Psoas muscle (tissue), 8 donors: ENCODE measurements around the gene FLNA. TPM values are rescaled to one million over a fixed set of nuclear protein-coding genes. Genes with fewer than 3 reads are reported as not detected.

Experiments
- ATAC-seq, 4 donors: fragments of 200-7000 bp; cut with Tn5 transposase; one replicate each; pipeline ENCODE4 v1.9.1; 2020; ENCODE audit warnings: moderate library complexity in 3 of 4, mild to moderate bottlenecking in 2 of 4
- DNase-seq, 2 donors: peaks; one replicate each; pipeline ENCODE4 v3.0.0-alpha.2; 2020
- H3K27ac ChIP-seq: fragments of 200-600 bp; one replicate; pipeline ENCODE4 v1.8.0; 2022
- H3K27me3 ChIP-seq, 3 donors: fragments of 200-600 bp in 1 of 3; one replicate each; pipeline versions ENCODE4 v1.6.1 to v1.8.0; 2013 to 2022; ENCODE audit warnings: low read length in 2 of 3, mild to moderate bottlenecking in 2 of 3, moderate library complexity in 1 of 3; ENCODE audit not compliant: insufficient read depth in 3 of 3
- H3K36me3 ChIP-seq, 2 donors: fragments of 200-600 bp in 1 of 2; one replicate each; pipeline versions ENCODE4 v1.6.1 to v1.8.0; 2013 to 2022; ENCODE audit warnings: low read depth in 1 of 2, mild to moderate bottlenecking in 1 of 2, moderate library complexity in 1 of 2; ENCODE audit not compliant: insufficient read depth in 1 of 2
- H3K4me1 ChIP-seq: fragments of 200-600 bp; one replicate; pipeline ENCODE4 v1.8.0; 2022
- H3K4me3 ChIP-seq: fragments of 200-600 bp; one replicate; pipeline ENCODE4 v1.8.0; 2022; ENCODE audit warnings: mild to moderate bottlenecking
- H3K9me3 ChIP-seq: fragments of 200-600 bp; one replicate; pipeline ENCODE4 v1.8.0; 2022
- WGBS, 3 donors: extraction: QIAGEN DNeasy Blood & Tissue Kit; methylation state at CpG; one replicate each; pipeline versions ENCODE4 v1.1.6 to v1.1.7; 2013; 5-methylcytosine and 5-hydroxymethylcytosine counted together
- intact Hi-C, 2 donors: fragments of 100-400 bp; cut with DNase I; formaldehyde crosslinking; loops; one replicate each; pipeline versions ENCODE4 v1.11.0 to v1.14.2; 2022
- polyA plus RNA-seq, 3 donors: library from polyadenylated mRNA; stranded (reverse); fragments of 200-250 nt; gene quantifications; one replicate each; pipeline ENCODE4 v1.2.3, GENCODE V29; 2013
- total RNA-seq, 4 donors: library from RNA; stranded (reverse); fragmentation: NEBNext Ultra II Directional in 2 of 4; extraction: Animal tissue kit (Norgen Biotek cat#: 25700) in 2 of 4; gene quantifications; one replicate each; pipeline versions ENCODE4 v1.2.1 to v1.2.4, GENCODE V29; 2021 to 2023
- TF ChIP-seq, protein P1 (sequence below): fragments of 200-600 bp; IDR thresholded peaks from one replicate; pipeline ENCODE4 v1.8.0; 2022; ENCODE audit warnings: antibody characterized with exemption
- donor health status: healthy with polysubstance abuse.
- donor health status: DM: no; HTN: no; CAD: no; lungs with moderate emphysema.
- donor health status: Bipolar disorder and iron deficiency.
- donor health status: healthy.
- donor health status: DM: yes; HTN: yes; CAD: no.
- donor health status: DM: no; HTN: no; CAD: no.
- donor health status: DM: no; HTN: no; CAD: no.
- donor health status: DM: yes; HTN: yes; CAD: no.

FLNA gene
- total and polyA plus RNA-seq, 7 donors = 45.7 to 106 (median 67.4) TPM

DNA sequence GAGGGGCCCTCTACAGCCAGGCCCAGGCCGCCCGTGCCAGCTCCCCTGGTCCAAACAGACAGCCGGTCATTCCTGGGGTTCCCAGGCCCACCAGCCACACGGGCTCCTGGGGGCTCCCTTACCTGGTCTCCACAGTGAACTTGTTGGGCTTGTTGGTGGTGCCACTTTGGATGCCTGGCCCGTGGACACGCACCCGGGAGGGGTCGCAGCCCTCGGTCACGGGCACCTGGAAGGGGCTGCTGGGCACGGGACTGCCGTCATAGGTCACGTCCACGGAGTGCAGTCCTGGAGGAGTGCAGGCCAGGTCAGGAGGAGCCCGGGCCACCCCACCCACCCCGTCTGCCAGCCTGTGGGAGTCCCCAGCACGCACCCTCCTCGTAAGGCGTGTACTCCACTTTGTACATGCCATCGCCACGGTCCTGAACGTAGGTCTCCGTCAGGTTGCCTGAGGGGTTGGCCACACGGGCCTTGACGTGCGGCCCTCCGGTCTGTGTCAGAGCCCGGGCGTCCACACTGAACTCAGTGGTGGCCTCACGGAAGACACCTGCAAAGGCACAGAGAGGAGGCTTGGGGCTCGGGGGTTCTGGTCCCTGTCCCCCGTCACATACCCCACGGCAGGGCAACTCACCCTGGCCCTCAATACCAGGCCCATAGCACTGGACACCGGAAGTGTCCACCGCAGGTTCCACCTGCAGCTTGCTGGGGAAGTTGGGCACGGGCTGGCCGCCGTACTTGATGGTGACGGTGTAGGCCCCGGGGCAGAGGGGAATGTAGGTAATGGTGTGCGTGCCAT is 14.9 kb downstream of the FLNA start:
- 89 to 93% (median 91%) methylated on average over 35 to 41 of the region's 41 CpGs for WGBS, 3 donors
- intact Hi-C loops = no loop called here
- ATAC-seq = no peak
- no peak overlapping the region for H3K27ac ChIP-seq
- H3K36me3 ChIP-seq = peaks cover 0 to 57% of the 10 kb centered on the region in 2 donors
- H3K9me3 ChIP-seq = no peaks in the 10 kb centered on the region
- no peak for DNase-seq
- H3K27me3 ChIP-seq = no peaks in the 10 kb centered on the region
- H3K4me3 ChIP-seq = no peak overlapping the region
- TF ChIP-seq, protein P1, sequence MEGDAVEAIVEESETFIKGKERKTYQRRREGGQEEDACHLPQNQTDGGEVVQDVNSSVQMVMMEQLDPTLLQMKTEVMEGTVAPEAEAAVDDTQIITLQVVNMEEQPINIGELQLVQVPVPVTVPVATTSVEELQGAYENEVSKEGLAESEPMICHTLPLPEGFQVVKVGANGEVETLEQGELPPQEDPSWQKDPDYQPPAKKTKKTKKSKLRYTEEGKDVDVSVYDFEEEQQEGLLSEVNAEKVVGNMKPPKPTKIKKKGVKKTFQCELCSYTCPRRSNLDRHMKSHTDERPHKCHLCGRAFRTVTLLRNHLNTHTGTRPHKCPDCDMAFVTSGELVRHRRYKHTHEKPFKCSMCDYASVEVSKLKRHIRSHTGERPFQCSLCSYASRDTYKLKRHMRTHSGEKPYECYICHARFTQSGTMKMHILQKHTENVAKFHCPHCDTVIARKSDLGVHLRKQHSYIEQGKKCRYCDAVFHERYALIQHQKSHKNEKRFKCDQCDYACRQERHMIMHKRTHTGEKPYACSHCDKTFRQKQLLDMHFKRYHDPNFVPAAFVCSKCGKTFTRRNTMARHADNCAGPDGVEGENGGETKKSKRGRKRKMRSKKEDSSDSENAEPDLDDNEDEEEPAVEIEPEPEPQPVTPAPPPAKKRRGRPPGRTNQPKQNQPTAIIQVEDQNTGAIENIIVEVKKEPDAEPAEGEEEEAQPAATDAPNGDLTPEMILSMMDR = no peak
- no peaks in the 10 kb centered on the region for H3K4me1 ChIP-seq

DNA sequence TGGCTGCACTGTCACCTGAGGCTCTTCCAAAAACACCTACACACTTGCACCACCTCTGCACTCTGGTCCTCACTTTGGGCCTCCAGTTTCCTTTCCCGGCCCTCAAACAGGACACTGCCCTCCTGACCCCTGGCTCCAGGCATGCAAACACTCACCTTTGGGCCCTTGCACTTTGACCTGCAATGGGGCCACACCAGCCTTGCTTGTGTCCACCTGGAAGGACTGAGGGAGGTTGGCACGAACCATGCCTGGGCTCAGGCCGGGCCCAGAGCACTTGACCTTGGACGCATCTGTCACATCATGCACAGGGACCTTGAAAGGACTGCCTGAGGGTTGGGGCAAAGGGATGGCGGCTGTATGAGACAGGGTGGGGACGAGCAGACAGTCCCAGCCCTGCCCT is 15.6 kb downstream of the FLNA start:
- ATAC-seq (no peak), DNase-seq (no peak)
- Histone ChIP-seq H3K4me1 (no peaks in the 10 kb centered on the region), H3K36me3 (peaks cover 0 to 62% of the 10 kb centered on the region in 2 donors), H3K27me3 (no peaks in the 10 kb centered on the region), H3K4me3 (no peak overlapping the region), H3K9me3 (no peaks in the 10 kb centered on the region), H3K27ac (no peak overlapping the region)
- intact Hi-C loops = no loop called here
- WGBS, 3 donors = 88 to 94% (median 89%) methylated on average over 6 of the region's 6 CpGs
- TF ChIP-seq, protein P1 = no peak

DNA sequence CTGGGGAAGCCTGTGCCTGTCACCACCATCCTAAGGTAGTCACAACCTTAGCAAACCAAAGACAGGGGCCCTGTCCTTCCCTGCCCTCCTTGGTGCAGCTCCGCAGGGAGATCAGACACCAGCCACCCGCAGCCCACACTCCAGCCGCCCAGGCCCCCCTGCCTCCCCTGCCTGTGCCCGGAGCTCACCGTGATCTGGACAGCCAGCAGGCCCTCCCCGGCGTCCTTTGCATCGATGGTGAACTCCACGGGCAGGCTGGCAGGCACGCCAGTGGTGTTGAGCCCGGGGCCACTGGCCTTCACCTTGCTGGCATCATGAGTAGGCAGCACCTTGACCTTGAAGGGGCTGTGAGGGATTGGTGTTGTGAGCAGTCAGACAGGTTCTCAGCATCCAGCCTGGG is 16.4 kb downstream of the FLNA start:
- ATAC-seq (no peak), DNase-seq (no peak)
- Histone ChIP-seq H3K27me3 (no peaks in the 10 kb centered on the region), H3K27ac (no peak overlapping the region), H3K4me3 (no peak overlapping the region), H3K9me3 (no peaks in the 10 kb centered on the region), H3K36me3 (peaks cover 0 to 67% of the 10 kb centered on the region in 2 donors), H3K4me1 (no peaks in the 10 kb centered on the region)
- intact Hi-C loops = no loop called here
- TF ChIP-seq, protein P1 = no peak
- 88 to 93% (median 89%) methylated on average over 7 to 11 of the region's 11 CpGs for WGBS, 3 donors

DNA sequence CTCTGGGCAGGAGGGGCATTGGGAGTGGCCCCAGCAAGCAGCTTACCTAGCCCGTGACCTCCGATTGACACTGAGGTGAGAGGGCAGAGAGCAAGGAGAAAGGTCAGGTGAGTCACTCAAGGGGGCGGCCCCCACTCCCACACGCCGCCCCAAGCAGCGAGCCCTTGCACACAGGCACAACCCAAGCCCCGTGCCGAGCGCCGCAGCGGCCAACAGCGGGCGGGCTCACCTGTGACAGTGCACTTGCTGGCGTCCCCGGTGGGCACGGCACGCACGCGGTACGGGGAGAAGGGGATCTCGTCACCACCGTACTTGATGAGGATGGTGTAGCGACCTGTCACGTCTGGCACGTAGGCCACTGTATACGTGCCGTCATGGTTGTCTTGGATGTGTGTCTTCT is 17.2 kb downstream of the FLNA start:
- intact Hi-C loops = no loop called here
- H3K4me3 ChIP-seq = no peak overlapping the region
- TF ChIP-seq, protein P1 = no peak
- H3K27ac ChIP-seq = no peak overlapping the region
- H3K27me3 ChIP-seq = no peaks in the 10 kb centered on the region
- H3K4me1 ChIP-seq = no peaks in the 10 kb centered on the region
- peaks cover 0 to 66% of the 10 kb centered on the region in 2 donors for H3K36me3 ChIP-seq
- DNase-seq (no peak), ATAC-seq (no peak)
- H3K9me3 ChIP-seq = no peaks in the 10 kb centered on the region
- 90 to 100% (median 93%) methylated on average over 4 to 27 of the region's 27 CpGs for WGBS, 3 donors
